H1 (cell line): ENCODE results near the gene CARD16. TPM values are rescaled to one million over a fixed set of nuclear protein-coding genes. Genes with fewer than 3 reads are reported as not detected.

Experiments
- CTCF ChIA-PET: fragments of 300-600 bp; sonication (Branson Sonifier 250); formaldehyde crosslinking; loops from one replicate; lab custom pipeline; 2021; ENCODE audit not compliant: partially characterized antibody; lab: Charles Lee
- POLR2A ChIA-PET: fragments of 300-600 bp; sonication (Branson Sonifier 250); formaldehyde crosslinking; loops from one replicate; lab custom pipeline; 2021; ENCODE audit warnings: inconsistent platforms; ENCODE audit not compliant: partially characterized antibody; lab: Charles Lee
- DNase-seq, 2 experiments: peaks; one replicate each; pipeline versions ENCODE4 v3.0.0 to v3.0.0-alpha.2; 2010 to 2022; ENCODE audit warnings: low spot score in 2 of 2, low read depth in 1 of 2, mixed read lengths in 1 of 2
- FAIRE-seq: peaks from 2 replicates; lab custom pipeline; 2011; peaks lifted over from hg19 to GRCh38; lab: Jason Lieb, UNC
- H2AFZ ChIP-seq: 2 replicates; pipeline ENCODE4 v1.8.1; 2012; ENCODE audit warnings: low read length, inconsistent platforms
- H2AK5ac ChIP-seq: 2 replicates; pipeline ENCODE4 v1.6.1; 2013; ENCODE audit warnings: low read depth, low read length
- H2BK120ac ChIP-seq: replicated peaks from 2 replicates; pipeline ENCODE3; 2013; ENCODE audit warnings: low read depth, low read length, inconsistent platforms
- H2BK12ac ChIP-seq: 2 replicates; pipeline ENCODE4 v1.6.1; 2013; ENCODE audit warnings: low read depth, low read length
- H2BK15ac ChIP-seq: 2 replicates; pipeline ENCODE4 v1.6.1; 2013; ENCODE audit warnings: low read length
- H2BK20ac ChIP-seq: 2 replicates; pipeline ENCODE4 v1.6.1; 2013; ENCODE audit warnings: low read length
- H2BK5ac ChIP-seq: 2 replicates; pipeline ENCODE4 v1.6.1; 2013; ENCODE audit warnings: low read depth, low read length
- H3K14ac ChIP-seq: 2 replicates; pipeline ENCODE4 v1.6.1; 2013; ENCODE audit warnings: inconsistent platforms; ENCODE audit not compliant: insufficient read length
- H3K18ac ChIP-seq: 2 replicates; pipeline ENCODE4 v1.6.1; 2013; ENCODE audit warnings: low read length; ENCODE audit errors: extremely low read depth
- H3K23ac ChIP-seq: 2 replicates; pipeline ENCODE4 v1.6.1; 2013; ENCODE audit warnings: inconsistent platforms; ENCODE audit not compliant: insufficient read length
- H3K23me2 ChIP-seq: 2 replicates; pipeline ENCODE4 v1.6.1; 2013; ENCODE audit warnings: low read depth, low read length
- H3K27ac ChIP-seq: 2 replicates; pipeline ENCODE4 v1.6.1; 2011; ENCODE audit warnings: low read depth, low read length, inconsistent platforms
- H3K27me3 ChIP-seq, 4 experiments: replicated peaks in 1 of 4; 1 replicate in 1 of 4; 2 replicates in 3 of 4; pipeline versions ENCODE4 v1.6.1 to v1.8.1; 2011 to 2013; ENCODE audit warnings: low read length in 3 of 4, mild to moderate bottlenecking in 3 of 4, inconsistent platforms in 2 of 4, mixed read lengths in 2 of 4, moderate library complexity in 1 of 4; ENCODE audit not compliant: control insufficient read depth in 3 of 4, insufficient read depth in 3 of 4; ENCODE audit errors: extremely low read depth in 1 of 4
- H3K36me3 ChIP-seq, 4 experiments: 2 replicates each; pipeline versions ENCODE4 v1.6.1 to v1.8.1; 2011 to 2013; ENCODE audit warnings: mild to moderate bottlenecking in 4 of 4, low read length in 3 of 4, moderate library complexity in 2 of 4, control low read depth in 1 of 4, inconsistent platforms in 1 of 4; ENCODE audit not compliant: insufficient read depth in 4 of 4, control insufficient read depth in 2 of 4
- H3K4ac ChIP-seq: replicated peaks from 2 replicates; pipeline ENCODE3; 2013; ENCODE audit warnings: low read length, low read depth, mixed read lengths, inconsistent platforms; ENCODE audit not compliant: insufficient read length
- H3K4me1 ChIP-seq, 4 experiments: replicated peaks in 1 of 4; 1 replicate in 1 of 4; 2 replicates in 3 of 4; pipeline versions ENCODE4 v1.6.1 to v1.8.1; 2011 to 2013; ENCODE audit warnings: low read length in 3 of 4, inconsistent platforms in 2 of 4, mixed read lengths in 1 of 4; ENCODE audit not compliant: insufficient read depth in 4 of 4, control insufficient read depth in 3 of 4
- H3K4me2 ChIP-seq, 2 experiments: 2 replicates each; pipeline versions ENCODE4 v1.6.1 to v1.8.1; 2011 to 2013; ENCODE audit warnings: low read depth in 2 of 2, low read length in 2 of 2, control low read depth in 1 of 2, inconsistent platforms in 1 of 2, mild to moderate bottlenecking in 1 of 2; ENCODE audit not compliant: insufficient read depth in 1 of 2
- H3K4me3 ChIP-seq, 4 experiments: fragments of 200-600, 300-600 bp in 1 of 4; sonication (generic), shearing (Covaris generic), sonication (Bioruptor Twin) in 1 of 4; 2 replicates each; pipeline versions ENCODE4 v1.5.1 to v1.8.1; 2011 to 2016; ENCODE audit warnings: low read length in 4 of 4, low read depth in 3 of 4, control low read depth in 2 of 4, inconsistent platforms in 2 of 4, mild to moderate bottlenecking in 2 of 4, mixed read lengths in 1 of 4, moderate library complexity in 1 of 4; ENCODE audit not compliant: insufficient read depth in 2 of 4; ENCODE audit errors: extremely low read depth in 1 of 4
- H3K56ac ChIP-seq: replicated peaks from 2 replicates; pipeline ENCODE3; 2013; ENCODE audit warnings: low read depth, mild to moderate bottlenecking, mixed read lengths, low read length, inconsistent platforms; ENCODE audit not compliant: insufficient read length
- H3K79me1 ChIP-seq: 2 replicates; pipeline ENCODE4 v1.6.1; 2013; ENCODE audit warnings: low read depth, low read length, control low read depth
- H3K79me2 ChIP-seq, 2 experiments: 2 replicates each; pipeline versions ENCODE4 v1.6.1 to v1.8.1; 2012 to 2013; ENCODE audit warnings: low read length in 2 of 2, mild to moderate bottlenecking in 2 of 2, inconsistent platforms in 1 of 2; ENCODE audit not compliant: insufficient read depth in 2 of 2, control insufficient read depth in 1 of 2
- H3K9ac ChIP-seq, 4 experiments: replicated peaks in 1 of 4; 1 replicate in 1 of 4; 2 replicates in 3 of 4; pipeline versions ENCODE4 v1.6.1 to v1.8.1; 2011 to 2013; ENCODE audit warnings: low read depth in 3 of 4, low read length in 3 of 4, control low read depth in 2 of 4, mild to moderate bottlenecking in 2 of 4, moderate library complexity in 2 of 4, inconsistent platforms in 1 of 4; ENCODE audit errors: extremely low read depth in 1 of 4
- H3K9me3 ChIP-seq, 2 experiments: 2 replicates each; pipeline versions ENCODE4 v1.6.1 to v1.8.1; 2012 to 2013; ENCODE audit warnings: mild to moderate bottlenecking in 2 of 2, moderate library complexity in 2 of 2, control low read depth in 1 of 2, inconsistent platforms in 1 of 2, low read depth in 1 of 2, low read length in 1 of 2, mixed read lengths in 1 of 2; ENCODE audit not compliant: insufficient read depth in 2 of 2
- H4K20me1 ChIP-seq, 2 experiments: replicated peaks in 1 of 2; 2 replicates each; pipeline versions ENCODE3 to v1.8.1; 2011 to 2013; ENCODE audit warnings: inconsistent platforms in 2 of 2, low read length in 2 of 2, mild to moderate bottlenecking in 1 of 2; ENCODE audit not compliant: insufficient read depth in 2 of 2, control insufficient read depth in 1 of 2
- H4K5ac ChIP-seq: 2 replicates; pipeline ENCODE4 v1.6.1; 2013; ENCODE audit warnings: low read length, low read depth, mixed read lengths, inconsistent platforms; ENCODE audit not compliant: insufficient read length
- H4K8ac ChIP-seq: 2 replicates; pipeline ENCODE4 v1.8.0; 2013; ENCODE audit warnings: mild to moderate bottlenecking, moderate library complexity, low read length, inconsistent platforms; ENCODE audit not compliant: insufficient read depth; ENCODE audit errors: extremely low read depth
- H4K91ac ChIP-seq: replicated peaks from 2 replicates; pipeline ENCODE3; 2013; ENCODE audit warnings: low read length, mixed read lengths, inconsistent platforms; ENCODE audit not compliant: insufficient read length
- GABPA ChIP-seq: IDR thresholded peaks from 2 replicates; pipeline ENCODE4 v1.6.1; 2011; ENCODE audit warnings: mild to moderate bottlenecking, low read length, moderate library complexity, borderline replicate concordance; ENCODE audit not compliant: insufficient read depth
- KDM1A ChIP-seq: fragments of 200-600, 300-600 bp; sonication (generic); IDR thresholded peaks from 2 replicates; pipeline ENCODE4 v1.7.1; 2016; ENCODE audit warnings: mild to moderate bottlenecking, low read length, borderline replicate concordance
- TBP ChIP-seq: IDR thresholded peaks from 2 replicates; pipeline ENCODE4 v1.6.1; 2011; ENCODE audit warnings: low read depth, low read length, improper control_type of control experiment
- USF2 ChIP-seq: IDR thresholded peaks from 2 replicates; pipeline ENCODE4 v1.6.1; 2011; ENCODE audit warnings: low read length, improper control_type of control experiment
- WGBS, 2 experiments: shearing (Covaris generic) in 1 of 2; methylation state at CpG; one replicate each; pipeline versions ENCODE4 v1.1.6 to v1.1.7; 2013 to 2015; ENCODE audit warnings: low lambda C conversion rate in 2 of 2, mixed read lengths in 2 of 2, inconsistent platforms in 1 of 2, low coverage in 1 of 2, missing lambda C conversion rate in 1 of 2; ENCODE audit not compliant: insufficient replicate concordance in 2 of 2, insufficient coverage in 1 of 2, insufficient read length in 1 of 2; ENCODE audit errors: extremely low coverage in 1 of 2, missing lambda C conversion rate in 1 of 2; 5-methylcytosine and 5-hydroxymethylcytosine counted together
- polyA plus RNA-seq, 7 experiments: library from polyadenylated mRNA; depleted of rRNA in 3 of 7; stranded (reverse) in 5 of 7; unstranded in 2 of 7; fragments of >200 nt in 5 of 7; fragments of 200-250 nt in 2 of 7; gene quantifications; 1 replicate in 5 of 7; 2 replicates in 1 of 7; 4 replicates in 1 of 7; pipeline versions ENCODE4 v1.2.1 to v1.2.3, GENCODE V29; 2011 to 2013; ENCODE audit warnings: missing spikeins in 2 of 7, mixed read lengths in 2 of 7
- total RNA-seq: library from RNA; stranded (reverse); fragmentation: NEBNext Ultra II Directional; extraction: Animal tissue kit (Norgen Biotek cat#: 25700); gene quantifications from 2 replicates; pipeline ENCODE4 v1.2.1, GENCODE V29; 2021

Gene CARD16
- total and polyA plus RNA-seq, 2 of the 8 experiments (the other 6 are each of a cell fraction or from before 2014, with no cell fraction given): not detected

- Histone ChIP-seq H3K23ac (no peak overlapping the region), H4K20me1 (no peaks in the 10 kb centered on the region), H3K79me2 (no peaks in the 10 kb centered on the region), H3K4me1 (no peaks in the 10 kb centered on the region), H2AK5ac (no peak overlapping the region), H2BK12ac (no peak overlapping the region), H3K4ac (no peak overlapping the region), H3K9me3 (no peaks in the 10 kb centered on the region), H2BK15ac (no peak overlapping the region), H4K5ac (no peak overlapping the region), H4K91ac (no peak overlapping the region), H2BK120ac (peak overlapping the region; percentile 45), H3K27me3 (no peaks in the 10 kb centered on the region), H3K4me2 (no peak overlapping the region), H3K56ac (no peak overlapping the region), H3K36me3 (no peaks in the 10 kb centered on the region), H3K18ac (no peak overlapping the region), H3K23me2 (no peaks in the 10 kb centered on the region), H2BK20ac (no peak overlapping the region), H2BK5ac (no peak overlapping the region), H3K4me3 (no peak overlapping the region), H3K9ac (no peak overlapping the region), H3K79me1 (no peaks in the 10 kb centered on the region), H4K8ac (no peak overlapping the region), H3K27ac (no peak overlapping the region), H2AFZ (no peak overlapping the region), H3K14ac (no peak overlapping the region)
- POLR2A ChIA-PET: no interaction called here
- FAIRE-seq (no peak), DNase-seq (no peak)
- 93% methylated on average over 3 of the region's 3 CpGs; no CpG with 5 or more reads in 1 of the 2 experiments for WGBS, 2 experiments
- CTCF ChIA-PET: interaction anchor here (1.9 kb wide), 1 partner anchor 8 kb away, joined by 7 read pairs; no protein-coding TSS in a partner anchor
- no peak for TF ChIP-seq USF2
- no peak for TF ChIP-seq KDM1A
- no peak for TF ChIP-seq TBP
- TF ChIP-seq GABPA: no peak
Measured at GRCh38 chr11:105005451-105005845, 39.7 kb downstream of the CARD16 start.
